Testis (tissue), 3 donors: ENCODE data around the gene RARG. TPM values are rescaled to one million over a fixed set of nuclear protein-coding genes. Genes with fewer than 3 reads are reported as not detected.
"Not testable (repeated sequence)": the region's sequence is repeated elsewhere in the genome, so short reads cannot be mapped to it uniquely, and the experiment has no call there.

ENCODE experiments used
- DNase-seq: peaks from one replicate; pipeline ENCODE4 v3.0.0-alpha.2; 2019
- H3K27ac ChIP-seq, 2 donors: fragments of 200-600 bp; sonication (generic); one replicate each; pipeline ENCODE4 v1.5.1; 2019
- H3K27me3 ChIP-seq: fragments of 200-600 bp; sonication (generic); one replicate; pipeline ENCODE4 v1.5.1; 2019
- H3K36me3 ChIP-seq: fragments of 200-600 bp; sonication (generic); one replicate; pipeline ENCODE4 v1.5.1; 2017; ENCODE audit warnings: low read depth; ENCODE audit errors: missing control alignments
- H3K4me1 ChIP-seq: fragments of 200-600 bp; sonication (generic); one replicate; pipeline ENCODE4 v1.5.1; 2019
- H3K4me3 ChIP-seq, 2 donors: fragments of 200-600 bp; sonication (generic); one replicate each; pipeline ENCODE4 v1.5.1; 2017 to 2019
- H3K9me3 ChIP-seq: fragments of 200-600 bp; sonication (generic); one replicate; pipeline ENCODE4 v1.5.1; 2017
- POLR2A ChIP-seq: fragments of 450-650 bp; IDR thresholded peaks from one replicate; pipeline ENCODE4 v1.6.1; 2017; ENCODE audit warnings: antibody characterized with exemption, mild to moderate bottlenecking, moderate library complexity
- WGBS, 2 donors: methylation state at CpG; one replicate each; pipeline ENCODE4 v1.1.5; 2018; 5-methylcytosine and 5-hydroxymethylcytosine counted together
- intact Hi-C: fragments of 100-400 bp; cut with DNase I; formaldehyde crosslinking; loops from one replicate; pipeline ENCODE4 v1.15.1; 2023; ENCODE audit warnings: low total_unique reads
- polyA plus RNA-seq: library from polyadenylated mRNA; stranded (reverse); fragments of 350-450 nt; fragmentation: Illumina TruSeq; extraction: RNeasy Lipid Tissue Mini Kit (QIAGEN cat#74804); gene quantifications from one replicate; pipeline ENCODE4 v1.2.3, GENCODE V29; 2014; ENCODE audit warnings: low read depth, low replicate concordance; ENCODE audit not compliant: insufficient read depth
- total RNA-seq, 2 donors: library from RNA; depleted of rRNA; stranded (reverse); fragments of >200 nt; gene quantifications; one replicate each; pipeline ENCODE4 v1.2.3, GENCODE V29; 2016
- TF ChIP-seq, protein P1 (sequence below), 3 experiments: fragments of 450-650 bp in 2 of 3; fragments of 200-600 bp in 1 of 3; sonication (generic) in 1 of 3; IDR thresholded peaks; one replicate each; pipeline ENCODE4 v1.5.1; 2016 to 2019; ENCODE audit warnings: antibody characterized with exemption in 3 of 3, mild to moderate bottlenecking in 2 of 3, moderate library complexity in 1 of 3

The RARG gene
- total and polyA plus RNA-seq, 3 donors from 2014 or later, result 12.1 to 13.6 (median 12.5) TPM

DNA sequence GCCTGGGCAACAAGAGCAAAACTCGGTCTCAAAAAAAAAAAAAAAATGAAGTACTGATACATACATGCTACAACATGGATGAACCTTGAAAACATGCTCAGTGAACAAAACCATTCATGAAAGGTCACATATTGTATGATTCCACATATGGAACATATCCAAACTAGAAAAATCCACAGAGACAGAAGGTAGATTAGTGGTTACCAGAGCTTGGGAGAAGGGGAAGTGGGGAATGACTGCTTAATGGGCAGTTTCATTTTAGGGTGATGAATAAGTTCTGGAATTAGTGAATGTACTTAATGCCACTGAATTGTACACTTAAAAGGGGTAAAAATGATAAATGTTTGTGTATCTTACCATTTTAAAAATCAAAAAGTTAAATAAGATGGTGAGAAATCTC, 27.7 kb downstream of the RARG start:
- no peaks in the 10 kb centered on the region for H3K9me3 ChIP-seq
- no peaks in the 10 kb centered on the region for H3K27me3 ChIP-seq
- H3K4me1 ChIP-seq, result peaks cover 4% of the 10 kb centered on the region
- no peak overlapping the region for H3K27ac ChIP-seq
- intact Hi-C loops, result no loop called here
- no peak overlapping the region for H3K4me3 ChIP-seq
- DNase-seq, result no peak
- TF ChIP-seq, protein P1, sequence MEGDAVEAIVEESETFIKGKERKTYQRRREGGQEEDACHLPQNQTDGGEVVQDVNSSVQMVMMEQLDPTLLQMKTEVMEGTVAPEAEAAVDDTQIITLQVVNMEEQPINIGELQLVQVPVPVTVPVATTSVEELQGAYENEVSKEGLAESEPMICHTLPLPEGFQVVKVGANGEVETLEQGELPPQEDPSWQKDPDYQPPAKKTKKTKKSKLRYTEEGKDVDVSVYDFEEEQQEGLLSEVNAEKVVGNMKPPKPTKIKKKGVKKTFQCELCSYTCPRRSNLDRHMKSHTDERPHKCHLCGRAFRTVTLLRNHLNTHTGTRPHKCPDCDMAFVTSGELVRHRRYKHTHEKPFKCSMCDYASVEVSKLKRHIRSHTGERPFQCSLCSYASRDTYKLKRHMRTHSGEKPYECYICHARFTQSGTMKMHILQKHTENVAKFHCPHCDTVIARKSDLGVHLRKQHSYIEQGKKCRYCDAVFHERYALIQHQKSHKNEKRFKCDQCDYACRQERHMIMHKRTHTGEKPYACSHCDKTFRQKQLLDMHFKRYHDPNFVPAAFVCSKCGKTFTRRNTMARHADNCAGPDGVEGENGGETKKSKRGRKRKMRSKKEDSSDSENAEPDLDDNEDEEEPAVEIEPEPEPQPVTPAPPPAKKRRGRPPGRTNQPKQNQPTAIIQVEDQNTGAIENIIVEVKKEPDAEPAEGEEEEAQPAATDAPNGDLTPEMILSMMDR (IDR thresholded peaks at IDR 0.05), result no peak
- no peak for TF ChIP-seq POLR2A
- 94 to 97% methylated on average over 1 of the region's 1 CpG for WGBS, 2 donors
- no peaks in the 10 kb centered on the region for H3K36me3 ChIP-seq

DNA sequence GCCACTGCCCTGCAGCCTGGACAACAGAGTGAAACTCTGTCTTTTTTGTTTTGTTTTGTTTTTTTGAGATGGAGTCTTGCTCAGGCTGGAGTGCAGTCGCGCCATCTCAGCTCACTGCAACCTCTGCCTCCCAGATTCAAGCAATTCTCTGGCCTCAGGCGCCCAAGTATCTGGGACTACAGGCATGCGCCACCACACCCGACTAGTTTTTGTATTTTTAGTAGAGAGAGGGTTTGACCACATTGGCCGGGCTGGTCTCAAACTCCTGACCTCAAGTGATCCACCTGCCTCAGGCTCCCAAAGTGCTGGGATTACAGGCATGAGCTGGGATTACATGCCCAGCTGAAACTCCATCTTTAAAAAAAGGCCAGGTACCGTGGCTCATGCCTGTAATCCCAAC, 29.7 kb downstream of the RARG start:
- H3K27me3 ChIP-seq, H3K9me3 ChIP-seq, H3K27ac ChIP-seq, intact Hi-C loops, H3K36me3 ChIP-seq, DNase-seq, H3K4me1 ChIP-seq, H3K4me3 ChIP-seq: not testable (repeated sequence)
- WGBS, 2 donors, result 90 to 93% methylated on average over 7 of the region's 7 CpGs

DNA sequence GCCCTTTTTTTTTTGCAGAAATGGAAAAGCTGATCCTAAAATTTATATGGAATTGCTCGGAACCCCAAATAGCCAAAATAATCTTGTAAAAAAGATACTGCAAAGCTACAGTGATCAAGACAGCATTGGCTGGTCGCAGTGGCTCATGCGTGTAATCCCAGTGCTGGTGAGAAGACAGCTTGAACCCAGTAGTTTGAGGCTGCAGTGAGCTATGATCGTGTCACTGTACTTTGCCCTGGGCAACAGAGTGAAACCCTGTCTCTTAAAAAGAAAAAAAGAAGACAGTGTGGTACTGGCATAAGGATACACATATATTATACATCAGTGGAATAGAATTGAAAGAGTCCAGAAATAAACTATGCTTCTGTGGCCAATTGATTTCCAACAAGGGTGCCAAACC, 30.4 kb downstream of the RARG start:
- Histone ChIP-seq H3K4me1 (peaks cover 10% of the 10 kb centered on the region), H3K4me3 (no peak overlapping the region), H3K9me3 (no peaks in the 10 kb centered on the region), H3K27ac (no peak overlapping the region), H3K27me3 (no peaks in the 10 kb centered on the region), H3K36me3 (no peaks in the 10 kb centered on the region)
- WGBS, 2 donors, result 94% methylated on average over 4 of the region's 4 CpGs
- DNase-seq, result no peak
- TF ChIP-seq, protein P1 (IDR thresholded peaks at IDR 0.05), result no peak
- intact Hi-C loops, result no loop called here

GRCh38 chr12:53201177-53201541, 30.9 kb downstream of the RARG start:
- DNase-seq, result no peak
- Histone ChIP-seq H3K4me3 (no peak overlapping the region), H3K9me3 (no peaks in the 10 kb centered on the region), H3K36me3 (no peaks in the 10 kb centered on the region), H3K27me3 (no peaks in the 10 kb centered on the region), H3K4me1 (peaks cover 10% of the 10 kb centered on the region), H3K27ac (no peak overlapping the region)
- intact Hi-C loops, result no loop called here
- no peak for TF ChIP-seq POLR2A
- TF ChIP-seq, protein P1 (IDR thresholded peaks at IDR 0.05), result no peak
- WGBS, 2 donors, result 68 to 95% methylated on average over 1 of the region's 1 CpG

DNA sequence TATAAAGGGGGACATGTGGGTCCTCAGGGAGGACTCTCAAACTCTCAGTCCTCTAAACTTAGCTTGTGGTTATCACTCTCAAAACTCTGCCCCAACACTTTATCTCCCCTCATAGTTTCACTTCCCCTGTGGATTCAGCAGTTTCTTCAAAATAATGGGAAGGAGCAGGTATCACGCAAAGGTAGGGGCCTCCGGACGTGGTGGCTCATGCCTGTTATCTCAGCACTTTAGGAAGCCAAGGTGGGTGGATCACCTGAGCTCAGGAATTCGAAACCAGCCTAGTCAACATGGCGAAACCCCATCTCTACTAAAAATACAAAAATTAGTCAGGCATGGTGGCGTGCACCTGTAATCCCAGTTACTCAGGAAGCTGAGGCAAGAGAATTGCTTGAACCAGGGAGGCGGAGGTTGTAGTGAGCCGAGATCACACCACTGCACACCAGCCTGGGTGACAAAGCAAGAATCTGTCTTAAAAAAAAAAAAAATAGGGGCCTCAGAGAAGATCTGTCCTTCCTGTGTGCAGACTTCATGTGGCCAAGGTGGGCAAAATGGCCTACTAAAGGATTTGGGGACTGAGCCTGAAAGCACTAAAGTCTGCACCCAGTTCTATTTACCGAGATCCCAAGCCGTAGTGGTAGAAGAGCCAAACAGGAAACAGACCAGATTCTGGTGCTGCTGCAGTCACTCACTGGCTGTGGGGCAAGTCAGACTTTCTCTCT, 31.4 kb downstream of the RARG start:
- intact Hi-C loops, result no loop called here
- Histone ChIP-seq H3K9me3 (no peaks in the 10 kb centered on the region), H3K27me3 (no peaks in the 10 kb centered on the region), H3K27ac (no peak overlapping the region), H3K36me3 (no peaks in the 10 kb centered on the region), H3K4me1 (peaks cover 10% of the 10 kb centered on the region), H3K4me3 (no peak overlapping the region)
- WGBS, 2 donors, result 81 to 89% methylated on average over 10 of the region's 10 CpGs
- TF ChIP-seq, protein P1 (IDR thresholded peaks at IDR 0.05), result no peak
- no peak for TF ChIP-seq POLR2A
- DNase-seq, result no peak
